Measurements from ENCODE around the gene GOLT1A. TPM values are rescaled to one million over a fixed set of nuclear protein-coding genes. Genes with fewer than 3 reads are reported as not detected.

GOLT1A gene
- total RNA-seq, 6 experiments from 2014 or later, result not detected

- no peak for DNase-seq
- H3K27me3 Mint-ChIP-seq (ENCODE audit: insufficient read depth), result peaks cover 2% of the 10 kb centered on the region
Measured at GRCh38 chr1:204177133-204177532, 36.7 kb downstream of the GOLT1A start.

GRCh38 chr1:204176049-204176448 lies 37.7 kb downstream of the GOLT1A start:
- H3K9me3 Mint-ChIP-seq, result peaks cover 4% of the 10 kb centered on the region
- H3K36me3 Mint-ChIP-seq (ENCODE audit: low read depth), result no peaks in the 10 kb centered on the region
- H3K27me3 Mint-ChIP-seq (ENCODE audit: insufficient read depth), result peaks cover 2% of the 10 kb centered on the region; the same call in 1 of the 2 replicates
- no peak overlapping the region for H3K4me3 Mint-ChIP-seq
- H3K27ac Mint-ChIP-seq, result no peak overlapping the region
- peaks cover 26% of the 10 kb centered on the region for H3K4me1 Mint-ChIP-seq (ENCODE audit: low read depth)
- no peak for TF ChIP-seq CTCF (IDR thresholded peaks at IDR 0.05)
- no peak for DNase-seq

More at GRCh38 chr1:204177133-204177532, 36.7 kb downstream of the GOLT1A start:
- Mint-ChIP-seq H3K9me3 (no peaks in the 10 kb centered on the region), H3K36me3 (ENCODE audit: low read depth) (no peaks in the 10 kb centered on the region), H3K4me1 (ENCODE audit: low read depth) (peaks cover 15% of the 10 kb centered on the region), H3K27ac (no peak overlapping the region), H3K4me3 (no peak overlapping the region)
- no peak for TF ChIP-seq CTCF (IDR thresholded peaks at IDR 0.05)

- TF ChIP-seq CTCF (IDR thresholded peaks at IDR 0.05), result no peak
- peaks cover 2% of the 10 kb centered on the region; the same call in 1 of the 2 replicates for H3K27me3 Mint-ChIP-seq (ENCODE audit: insufficient read depth)
- peaks cover 32% of the 10 kb centered on the region for H3K4me1 Mint-ChIP-seq (ENCODE audit: low read depth)
- H3K4me3 Mint-ChIP-seq, result no peak overlapping the region
- H3K36me3 Mint-ChIP-seq (ENCODE audit: low read depth), result peaks cover 10% of the 10 kb centered on the region; the same call in 1 of the 2 replicates
- DNase-seq, result no peak
- H3K9me3 Mint-ChIP-seq, result peaks cover 13% of the 10 kb centered on the region
- no peak overlapping the region for H3K27ac Mint-ChIP-seq
Measured at GRCh38 chr1:204174958-204175357, 38.8 kb downstream of the GOLT1A start.

GRCh38 chr1:204172404-204173029 lies 41.3 kb downstream of the GOLT1A start:
- Mint-ChIP-seq H3K4me3 (no peak overlapping the region), H3K4me1 (ENCODE audit: low read depth) (peaks cover 32% of the 10 kb centered on the region), H3K9me3 (peaks cover 17% of the 10 kb centered on the region), H3K36me3 (ENCODE audit: low read depth) (peaks cover 18% of the 10 kb centered on the region; the same call in 1 of the 2 replicates), H3K27me3 (ENCODE audit: insufficient read depth) (no peaks in the 10 kb centered on the region), H3K27ac (peak overlapping the region; percentile 83)
- DNase-seq, result no peak
- no peak for TF ChIP-seq CTCF (IDR thresholded peaks at IDR 0.05)

- H3K9me3 Mint-ChIP-seq, result peaks cover 17% of the 10 kb centered on the region
- peak overlapping the region; percentile 14 for H3K4me3 Mint-ChIP-seq
- peak overlapping the region; percentile 83 for H3K27ac Mint-ChIP-seq
- TF ChIP-seq CTCF (IDR thresholded peaks at IDR 0.05), result no peak
- DNase-seq, result peak; percentile 77
- H3K36me3 Mint-ChIP-seq (ENCODE audit: low read depth), result peaks cover 18% of the 10 kb centered on the region; the same call in 1 of the 2 replicates
- H3K4me1 Mint-ChIP-seq (ENCODE audit: low read depth), result peaks cover 32% of the 10 kb centered on the region
- H3K27me3 Mint-ChIP-seq (ENCODE audit: insufficient read depth), result no peaks in the 10 kb centered on the region
Measured at GRCh38 chr1:204171751-204172178, 42.0 kb downstream of the GOLT1A start.
